IPS-NIHi7 (cell line): Measurements from ENCODE around the gene RNF5.
A peak's percentile ranks its signal among the peaks of the same experiment; 100 is the strongest.
"Not testable (repeated sequence)": the region's sequence is repeated elsewhere in the genome, so short reads cannot be mapped to it uniquely, and the experiment has no call there.

Experiments
- DNase-seq: peaks from one replicate; pipeline ENCODE4 v3.0.0; 2012; ENCODE audit warnings: mixed read lengths; ENCODE audit errors: extremely low spot score

Gene RNF5

DNA sequence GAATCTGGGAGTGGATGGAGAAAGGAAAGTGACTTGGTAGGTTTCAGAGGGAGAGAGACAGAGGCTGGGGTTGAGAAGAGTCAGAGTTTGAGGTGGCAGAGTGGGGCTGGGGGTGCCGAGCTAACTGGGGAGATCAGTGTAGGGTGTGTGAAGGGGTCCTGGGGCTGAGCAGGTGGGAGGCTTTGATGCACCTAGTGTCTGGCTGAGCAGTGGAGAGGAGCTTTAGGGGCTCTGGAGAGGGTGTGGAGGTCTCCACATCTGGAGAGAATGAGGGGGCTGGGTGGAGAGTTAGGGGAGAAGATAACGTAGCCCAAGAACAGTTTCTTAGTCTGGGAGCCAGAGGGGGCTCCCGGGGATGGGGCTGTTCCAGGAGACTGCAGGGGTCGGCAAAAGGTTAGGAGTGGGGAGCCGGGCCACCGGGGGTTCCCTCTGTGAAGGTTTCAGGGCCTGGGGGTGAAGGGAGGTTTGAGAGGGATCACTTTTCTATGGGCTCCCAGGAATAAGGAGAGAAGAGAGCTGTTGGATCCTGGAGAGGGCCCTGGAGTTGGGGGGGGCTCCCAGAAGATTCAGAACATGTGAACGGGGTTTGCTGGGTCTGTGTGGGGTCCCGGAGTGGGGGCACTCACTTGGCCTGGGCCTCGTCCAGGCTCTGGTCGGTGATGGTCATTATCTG is 11.0 kb downstream of the RNF5 start:
- DNase-seq, result no peak

DNA sequence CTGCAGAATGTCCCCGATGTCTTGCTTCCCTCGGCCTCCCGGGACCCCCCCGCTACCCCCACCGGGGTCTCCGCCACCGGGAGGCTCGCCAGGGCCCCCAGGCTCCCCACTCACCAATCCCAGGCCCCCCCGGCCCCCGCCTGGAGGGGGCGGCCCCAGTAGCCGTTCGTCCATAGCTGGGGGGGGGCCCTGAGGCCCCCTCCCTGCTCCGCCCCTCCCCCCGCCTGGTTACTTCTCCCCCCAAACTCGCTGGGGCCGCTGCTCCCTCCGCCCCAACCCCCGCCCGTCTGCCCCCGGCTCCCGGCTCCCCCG is 11.5 kb downstream of the RNF5 start:
- no peak for DNase-seq

DNA sequence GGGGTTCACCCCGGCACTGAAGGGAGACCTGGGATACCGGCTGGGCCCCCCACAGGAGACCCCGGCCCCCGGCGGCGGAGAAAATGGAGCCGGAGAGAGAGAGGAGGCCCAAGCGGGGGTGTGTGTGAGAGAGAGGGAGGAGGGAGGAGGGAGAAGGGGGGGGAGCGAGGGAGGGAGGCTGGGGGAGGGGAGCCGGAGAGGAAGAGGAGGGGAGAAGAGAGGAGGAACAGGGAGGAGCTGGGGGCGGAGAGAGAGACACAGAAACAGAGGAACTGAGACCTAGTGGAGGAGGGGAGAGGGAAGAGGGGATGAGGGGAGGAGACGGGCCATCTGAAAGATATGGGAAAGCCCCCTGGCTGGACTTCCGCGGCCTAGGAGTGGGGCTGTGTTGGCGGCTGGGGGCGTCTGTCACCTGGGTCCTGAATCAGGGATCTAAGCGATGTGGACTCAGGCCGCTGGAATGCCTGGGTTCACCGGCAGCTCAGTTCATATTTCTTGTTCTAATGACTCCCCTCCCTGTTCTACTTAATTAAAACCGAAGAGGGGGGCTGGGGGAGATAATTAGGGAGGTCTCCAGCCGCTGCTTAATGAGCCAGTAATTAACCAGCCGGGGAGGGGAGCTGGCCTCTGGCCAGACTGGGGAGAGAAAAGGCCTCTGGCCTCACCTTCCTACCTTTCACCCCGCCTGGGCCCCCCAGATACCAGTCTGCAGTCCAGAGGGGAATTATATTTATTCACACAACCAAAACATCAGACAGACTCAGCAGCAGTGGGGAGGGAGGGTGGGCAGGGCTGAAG is 12.0 kb downstream of the RNF5 start, which contains the start of gene PBX2:
TSS of gene PBX2 (minus strand) at position 149 of the 798 bp plus-strand sequence. CDS start 287 bp downstream, outside the sequence.
- peak; percentile 77 for DNase-seq

GRCh38 chr6:32190911-32191677 is 12.9 kb downstream of the RNF5 start:
- DNase-seq, result no peak

DNA sequence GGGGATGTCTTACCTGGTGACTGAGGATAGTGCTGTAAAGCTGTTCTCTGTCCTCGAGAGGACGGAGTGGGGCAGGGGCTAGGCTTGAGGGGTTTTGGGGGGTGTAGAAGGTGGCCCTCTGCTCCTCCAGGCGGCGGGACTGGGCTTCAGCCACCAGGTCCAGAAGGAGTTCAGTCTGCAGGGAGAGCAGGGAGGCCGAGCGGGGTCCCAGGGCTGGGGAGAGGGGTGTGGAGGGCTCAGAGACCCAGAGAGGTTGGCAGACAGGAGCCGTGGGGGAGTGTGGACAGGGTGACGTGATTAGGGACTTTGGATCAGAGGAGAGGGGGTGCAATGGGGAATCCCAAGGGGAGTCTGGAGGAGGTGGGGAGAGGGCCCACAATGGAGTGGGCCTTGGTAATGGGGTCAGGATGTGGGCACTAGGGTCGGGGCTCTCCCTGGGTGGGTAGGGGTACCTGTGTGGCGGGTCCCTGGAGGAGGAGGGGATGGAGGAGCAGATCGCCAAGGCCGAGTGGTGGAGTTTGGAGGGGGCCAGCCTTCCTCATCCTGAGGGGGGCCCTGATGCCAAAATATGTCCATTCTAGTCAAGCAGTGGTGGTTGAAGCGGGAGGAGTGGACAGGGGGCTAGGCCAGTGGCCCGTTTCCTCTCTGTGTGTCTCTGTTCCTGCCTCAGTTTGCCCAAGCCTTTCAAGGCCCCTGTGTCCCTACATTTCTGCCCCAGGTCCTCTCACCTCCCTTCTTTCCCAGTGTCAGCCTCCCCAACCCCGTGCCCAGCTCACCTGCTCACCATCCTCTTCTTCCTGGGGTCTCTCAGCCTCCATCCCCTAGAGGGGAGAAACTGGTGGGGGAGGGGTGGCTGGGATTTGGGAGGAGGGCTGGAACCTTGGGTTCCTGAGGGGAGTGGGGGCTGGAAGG is 13.7 kb downstream of the RNF5 start:
- DNase-seq, result no peak

- no peak for DNase-seq
Measured at GRCh38 chr6:32192608-32193039, 14.4 kb downstream of the RNF5 start, which contains the start of gene GPSM3. GPSM3 (minus strand) TSS chr6:32192643; CDS start chr6:32192513, 130 bp downstream.

DNA sequence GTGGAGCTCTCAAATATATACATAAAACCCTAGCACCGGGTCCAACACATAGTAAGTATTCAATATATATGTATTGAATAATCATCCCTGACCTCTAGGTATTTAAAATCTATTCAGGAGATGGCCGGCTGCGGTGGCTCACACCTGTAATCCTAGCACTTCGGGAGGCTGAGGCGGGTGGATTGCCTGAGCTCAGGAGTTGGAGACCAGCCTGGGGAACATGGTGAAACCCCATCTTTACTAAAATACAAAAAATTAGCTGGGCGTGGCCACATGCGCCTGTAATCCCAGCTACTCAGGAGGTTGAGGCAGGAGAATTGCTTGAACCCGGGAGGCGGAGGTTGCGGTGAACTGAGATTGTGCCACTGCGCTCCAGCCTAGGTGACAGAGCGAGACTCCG is 14.9 kb downstream of the RNF5 start:
- DNase-seq, result not testable (repeated sequence)

- DNase-seq, result no peak
Measured at GRCh38 chr6:32194388-32194787, 16.2 kb downstream of the RNF5 start.

GRCh38 chr6:32194825-32195651 is 16.8 kb downstream of the RNF5 start:
- DNase-seq, result no peak

DNA sequence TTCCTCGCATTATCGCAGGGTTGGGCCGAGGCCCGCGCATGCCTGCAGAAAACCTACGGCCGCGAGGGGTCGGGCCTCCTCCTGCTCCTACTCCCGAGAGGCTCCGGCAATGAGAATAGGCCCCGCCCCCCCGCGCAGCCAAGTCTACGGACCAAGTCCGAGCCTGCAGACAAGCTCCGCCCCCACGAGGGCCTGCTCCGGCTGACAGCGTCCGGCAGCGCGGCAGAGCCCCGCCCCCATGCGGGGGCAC is 17.4 kb downstream of the RNF5 start:
- DNase-seq, result peak; percentile 95

DNA sequence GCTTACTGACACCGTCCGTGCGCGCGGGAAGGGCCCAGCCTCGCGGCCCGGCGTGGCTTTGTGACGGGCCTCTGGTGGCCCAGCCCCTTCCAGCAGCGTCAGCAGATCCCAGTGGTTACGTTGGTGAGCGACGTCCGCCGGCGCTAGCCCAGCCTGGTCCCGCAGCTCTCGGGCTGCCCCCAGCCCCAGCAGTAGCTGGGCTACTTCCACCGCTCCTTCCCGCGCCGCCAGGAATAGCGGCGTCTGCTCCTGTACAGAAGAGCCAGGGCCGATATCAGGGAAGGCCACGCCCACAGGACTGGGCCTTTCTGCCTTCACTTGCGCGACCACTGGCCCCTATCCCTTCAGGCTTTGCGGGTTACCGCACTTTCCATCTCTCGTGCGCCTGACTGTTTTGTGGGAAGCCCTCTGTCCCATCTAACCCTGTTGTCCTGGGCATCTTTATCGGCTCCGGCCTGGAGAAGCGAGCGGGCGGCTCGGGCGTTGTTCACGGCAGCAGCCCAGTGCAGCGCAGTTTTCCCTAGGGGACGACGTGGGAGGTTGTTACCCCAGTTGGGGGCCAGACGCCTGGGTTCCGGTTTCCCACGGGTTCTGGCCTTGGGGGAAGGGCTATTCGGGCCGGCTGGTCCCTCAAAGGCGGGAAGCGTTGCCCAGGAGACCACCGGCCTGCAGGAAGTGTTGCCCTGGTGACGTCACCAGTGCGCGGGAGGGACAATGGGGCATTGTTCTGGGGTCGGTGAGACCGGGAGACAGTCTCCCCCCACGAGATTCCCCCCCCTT is 17.9 kb downstream of the RNF5 start:
- peak; percentile 84 for DNase-seq

DNA sequence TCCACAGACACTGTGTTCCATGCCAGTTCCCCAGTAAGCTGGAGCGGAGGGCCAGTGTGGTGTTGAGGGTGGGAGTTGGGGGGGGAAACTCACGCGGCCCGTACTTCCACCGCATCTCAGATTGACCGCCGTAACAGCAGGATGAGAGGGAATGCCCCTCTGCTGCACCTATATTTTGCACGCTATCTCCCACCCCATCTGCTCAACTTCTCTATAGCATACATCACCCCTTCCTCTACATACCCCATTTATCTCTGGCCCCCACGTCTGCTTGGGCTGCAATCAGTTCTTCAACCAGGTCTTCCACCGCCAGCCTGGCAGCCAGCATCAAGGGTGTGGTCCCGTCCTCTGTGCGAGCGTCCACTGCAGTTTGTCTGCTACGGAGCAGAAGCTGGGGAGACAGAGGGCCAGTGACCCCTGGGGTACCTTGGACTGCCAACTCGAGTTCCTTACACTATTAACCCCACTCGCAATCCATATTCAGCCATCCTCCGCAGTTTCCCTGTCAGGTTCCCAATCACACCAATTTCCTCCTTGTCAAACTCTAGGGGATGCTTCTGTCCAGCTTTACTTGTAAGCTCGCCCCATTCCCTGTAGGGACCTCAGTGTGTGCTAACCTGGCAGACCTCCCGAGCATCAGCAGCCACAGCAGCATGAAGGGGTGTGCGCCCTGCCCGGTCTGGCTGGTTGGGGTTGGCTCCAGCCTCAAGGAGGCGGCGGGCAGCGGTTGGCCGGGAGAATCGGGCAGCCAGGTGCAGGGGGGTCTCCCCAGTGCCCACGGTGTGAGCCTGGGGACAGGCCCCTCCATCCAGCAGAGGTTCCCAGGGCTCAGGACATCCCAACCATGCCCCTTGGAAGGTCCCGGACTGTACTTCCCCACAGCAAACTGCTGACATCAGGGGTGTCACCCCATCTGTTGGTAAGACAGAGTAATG is 18.7 kb downstream of the RNF5 start:
- DNase-seq, result no peak

- DNase-seq, result no peak
Measured at GRCh38 chr6:32198345-32198696, 20.1 kb downstream of the RNF5 start.

GRCh38 chr6:32198866-32199265 is 20.7 kb downstream of the RNF5 start:
- DNase-seq, result no peak

GRCh38 chr6:32200711-32201475 is 22.7 kb downstream of the RNF5 start:
- DNase-seq, result no peak

DNA sequence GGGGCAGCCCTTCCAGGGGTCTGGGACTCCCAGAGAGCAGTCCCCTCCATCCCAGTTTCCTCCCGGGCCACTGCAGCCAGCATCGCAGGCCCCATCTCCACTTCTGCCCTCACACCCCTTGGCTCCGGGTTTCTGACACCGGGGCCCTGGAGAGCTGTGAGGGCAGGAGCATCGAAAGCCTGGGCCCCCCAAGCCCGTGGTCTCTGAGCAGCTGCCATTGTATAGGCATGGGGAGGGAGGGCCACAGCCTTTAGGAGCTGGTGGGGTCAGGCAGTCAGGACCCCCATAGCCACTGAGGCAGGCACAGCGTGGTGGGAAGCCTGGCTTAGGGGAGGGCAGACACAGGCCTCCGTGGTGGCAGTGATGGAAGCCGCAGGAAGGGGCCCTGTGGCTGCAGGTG is 24.0 kb downstream of the RNF5 start:
- no peak for DNase-seq

- no peak for DNase-seq
Measured at GRCh38 chr6:32203426-32204267, 25.4 kb downstream of the RNF5 start.
